BLaER1 (cell line): Measurements from ENCODE around the gene PTMA.
"Not testable (repeated sequence)": the region's sequence is repeated elsewhere in the genome, so short reads cannot be mapped to it uniquely, and the experiment has no call there.

Experiments used
- H3K27ac ChIP-seq: shearing (Covaris generic); formaldehyde crosslinking; 2 replicates; pipeline ENCODE4 v1.8.1; 2022
- H3K27me3 ChIP-seq: shearing (Covaris generic); formaldehyde crosslinking; 2 replicates; pipeline ENCODE4 v1.8.1; 2022
- H3K36me3 ChIP-seq: shearing (Covaris generic); formaldehyde crosslinking; 2 replicates; pipeline ENCODE4 v1.8.1; 2022
- H3K4me1 ChIP-seq: shearing (Covaris generic); formaldehyde crosslinking; 2 replicates; pipeline ENCODE4 v1.8.1; 2022
- H3K4me2 ChIP-seq: shearing (Covaris generic); formaldehyde crosslinking; 2 replicates; pipeline ENCODE4 v1.8.1; 2022
- H3K4me3 ChIP-seq: shearing (Covaris generic); formaldehyde crosslinking; 2 replicates; pipeline ENCODE4 v1.8.1; 2022
- H3K9ac ChIP-seq: shearing (Covaris generic); formaldehyde crosslinking; 2 replicates; pipeline ENCODE4 v1.8.1; 2022
- H3K9me3 ChIP-seq: shearing (Covaris generic); formaldehyde crosslinking; 2 replicates; pipeline ENCODE4 v1.8.1; 2022
- H4K20me1 ChIP-seq: shearing (Covaris generic); formaldehyde crosslinking; 2 replicates; pipeline ENCODE4 v1.8.1; 2022
- Cebpa-rat ChIP-seq: shearing (Covaris generic); IDR thresholded peaks from 2 replicates; pipeline ENCODE4 v1.8.1; 2022

The PTMA gene

DNA sequence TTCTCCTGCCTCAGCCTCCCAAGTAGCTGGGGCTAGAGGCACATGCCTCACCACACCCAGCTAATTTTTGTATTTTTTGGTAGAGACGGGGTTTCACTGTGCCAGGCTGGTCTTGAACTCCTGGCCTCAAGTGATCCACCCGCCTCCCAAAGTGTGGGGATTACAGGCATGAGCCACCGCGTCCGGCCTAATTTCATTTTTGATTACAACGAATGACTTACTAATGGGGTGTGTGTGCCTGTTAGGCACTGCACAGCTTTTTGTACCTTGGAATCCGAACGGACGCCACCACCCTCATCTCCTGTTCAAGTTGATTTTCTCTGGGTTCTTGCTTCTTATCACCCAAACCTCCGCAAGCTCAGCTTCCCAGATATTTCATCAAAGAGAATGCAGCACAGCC is 17.2 kb downstream of the PTMA start:
- TF ChIP-seq Cebpa-rat: no peak
- H3K27ac ChIP-seq: no peak overlapping the region
- H4K20me1 ChIP-seq: no peaks in the 10 kb centered on the region
- peaks cover 22% of the 10 kb centered on the region for H3K36me3 ChIP-seq
- peaks cover 31% of the 10 kb centered on the region for H3K4me1 ChIP-seq
- H3K4me3 ChIP-seq: no peak overlapping the region
- H3K9me3 ChIP-seq: no peaks in the 10 kb centered on the region
- H3K9ac ChIP-seq: no peak overlapping the region
- H3K27me3 ChIP-seq: no peaks in the 10 kb centered on the region
- no peak overlapping the region for H3K4me2 ChIP-seq

DNA sequence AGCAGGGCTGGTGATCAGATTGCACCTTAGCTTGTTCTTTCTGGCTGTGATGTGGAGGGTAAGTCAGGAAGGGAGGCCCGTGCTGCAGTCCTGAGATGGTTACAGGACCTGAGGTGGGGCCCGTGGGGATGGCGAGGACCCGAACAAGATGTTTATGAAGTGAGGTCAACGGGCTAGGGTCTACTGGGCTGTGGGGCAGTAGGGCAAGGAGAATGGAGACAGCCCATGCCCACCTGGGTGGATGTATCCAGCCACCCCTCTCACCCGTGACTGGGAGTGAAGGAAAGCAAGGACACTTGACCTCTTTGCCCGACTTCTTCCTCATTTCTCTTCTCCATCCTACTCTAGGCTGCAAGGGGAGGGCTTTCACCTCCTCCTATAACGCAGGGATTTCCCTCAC is 18.0 kb downstream of the PTMA start:
- H3K9me3 ChIP-seq: no peaks in the 10 kb centered on the region
- no peaks in the 10 kb centered on the region for H3K27me3 ChIP-seq
- H3K4me1 ChIP-seq: peaks cover 23% of the 10 kb centered on the region
- no peak overlapping the region for H3K9ac ChIP-seq
- TF ChIP-seq Cebpa-rat: no peak
- no peak overlapping the region for H3K27ac ChIP-seq
- H3K36me3 ChIP-seq: peaks cover 30% of the 10 kb centered on the region
- H4K20me1 ChIP-seq: no peaks in the 10 kb centered on the region
- H3K4me3 ChIP-seq: no peak overlapping the region
- no peak overlapping the region for H3K4me2 ChIP-seq

DNA sequence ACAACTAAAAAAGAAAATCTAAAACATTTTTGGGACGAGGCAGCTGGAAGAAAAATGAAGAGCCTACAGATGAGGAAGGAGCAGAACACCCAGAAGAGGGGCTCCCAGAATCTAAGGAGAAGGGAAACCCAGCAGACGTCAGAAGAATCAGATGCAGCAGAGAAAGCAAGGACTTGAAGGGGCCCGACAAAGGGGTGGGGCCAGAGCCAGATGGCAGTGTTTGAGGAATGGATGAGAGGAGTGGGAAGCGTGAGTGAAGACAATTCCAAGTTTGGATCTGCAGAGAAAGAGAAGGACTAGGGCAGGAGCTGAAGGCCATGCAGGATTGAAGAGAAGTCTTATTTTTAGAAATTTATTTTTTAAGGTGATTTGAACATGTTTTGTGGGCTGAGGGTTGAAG is 19.3 kb downstream of the PTMA start:
- H3K27ac ChIP-seq: no peak overlapping the region
- H3K9ac ChIP-seq: no peak overlapping the region
- no peaks in the 10 kb centered on the region for H3K27me3 ChIP-seq
- H3K4me1 ChIP-seq: peaks cover 10% of the 10 kb centered on the region
- no peak overlapping the region for H3K4me2 ChIP-seq
- H3K36me3 ChIP-seq: peaks cover 43% of the 10 kb centered on the region
- H4K20me1 ChIP-seq: no peaks in the 10 kb centered on the region
- no peak overlapping the region for H3K4me3 ChIP-seq
- TF ChIP-seq Cebpa-rat: no peak
- H3K9me3 ChIP-seq: no peaks in the 10 kb centered on the region

DNA sequence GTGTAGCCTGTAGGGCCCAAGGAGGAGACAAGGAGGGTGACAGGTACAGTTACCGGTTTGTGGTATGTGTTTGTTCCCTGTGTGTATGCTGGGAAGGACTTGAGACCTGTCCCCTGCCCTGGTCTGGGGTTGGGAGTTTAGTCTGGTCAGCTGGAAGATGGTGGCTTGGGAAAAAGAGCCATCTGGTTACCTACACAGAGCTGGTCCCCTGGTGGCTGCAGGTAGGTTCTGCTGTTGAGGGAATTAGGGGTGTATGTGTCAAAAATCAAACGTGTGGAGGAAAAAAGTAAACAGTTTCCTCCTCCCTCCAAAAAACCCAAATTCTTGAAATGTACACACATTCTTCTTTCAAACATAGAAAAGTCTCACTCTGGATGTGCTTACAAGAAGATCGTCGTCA is 24.3 kb downstream of the PTMA start:
- Histone ChIP-seq H3K36me3 (peaks cover 77% of the 10 kb centered on the region), H3K4me2 (no peak overlapping the region), H3K4me3 (no peak overlapping the region), H3K27ac (no peak overlapping the region), H3K27me3 (no peaks in the 10 kb centered on the region), H3K9ac (no peak overlapping the region), H3K4me1 (no peaks in the 10 kb centered on the region), H3K9me3 (no peaks in the 10 kb centered on the region), H4K20me1 (no peaks in the 10 kb centered on the region)
- TF ChIP-seq Cebpa-rat: no peak

DNA sequence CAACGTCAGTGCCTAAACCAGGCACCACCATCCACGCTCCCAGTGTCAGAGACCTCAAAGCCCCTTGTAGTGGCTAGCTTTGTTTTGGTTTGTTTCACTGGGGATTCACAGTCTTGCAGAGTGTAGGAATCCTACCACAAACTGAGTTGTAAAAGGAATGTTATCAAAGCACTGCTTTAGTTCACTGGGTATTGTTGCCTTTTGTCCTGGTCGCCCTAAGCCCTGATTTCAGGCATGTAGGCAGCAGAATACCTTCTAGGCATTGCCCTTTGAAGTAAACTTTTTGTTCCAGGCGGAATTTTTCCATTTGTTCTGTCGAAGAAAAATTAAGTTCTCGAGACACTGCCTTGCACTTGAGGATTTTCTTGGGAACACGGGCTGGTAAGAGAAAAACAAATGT is 29.4 kb downstream of the PTMA start:
- Histone ChIP-seq H3K4me3 (no peak overlapping the region), H3K9ac (no peak overlapping the region), H3K4me1 (no peaks in the 10 kb centered on the region), H3K27ac (no peak overlapping the region), H3K36me3 (peaks cover 61% of the 10 kb centered on the region), H3K27me3 (no peaks in the 10 kb centered on the region), H3K9me3 (no peaks in the 10 kb centered on the region), H4K20me1 (no peaks in the 10 kb centered on the region), H3K4me2 (no peak overlapping the region)
- no peak for TF ChIP-seq Cebpa-rat

DNA sequence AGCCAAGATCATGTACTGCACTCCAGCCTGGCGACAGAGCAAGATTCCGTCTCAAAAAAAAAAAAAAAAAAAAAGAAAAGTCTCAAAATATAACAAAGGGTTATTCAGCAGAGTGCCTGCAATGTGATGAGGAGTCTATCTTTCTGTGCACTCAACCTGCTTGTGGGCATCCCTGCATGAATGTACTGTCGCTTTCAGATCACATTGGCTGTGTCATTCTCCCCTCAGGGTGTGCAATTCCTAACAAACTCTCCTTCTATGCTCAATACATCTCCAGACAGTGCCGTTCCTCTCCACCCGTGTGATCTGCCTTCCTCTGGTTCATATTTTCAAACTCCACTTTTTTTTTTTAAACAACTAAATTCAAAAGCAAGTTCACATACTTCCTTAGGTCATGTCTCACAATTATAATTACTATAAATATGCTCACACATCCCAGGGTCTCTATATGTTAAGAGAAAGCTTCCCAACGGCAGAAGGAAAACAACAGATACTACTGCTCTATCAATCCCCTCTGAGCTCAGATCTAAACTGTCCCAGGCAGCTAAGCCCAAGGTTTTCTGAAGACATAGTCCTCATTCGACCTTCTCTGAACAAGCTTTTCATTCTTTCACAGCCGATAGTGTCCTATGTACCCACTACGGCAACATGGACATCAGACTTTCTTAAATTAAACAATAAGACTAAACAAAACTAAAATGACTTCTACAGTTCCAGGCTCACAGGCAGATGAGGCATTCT is 35.2 kb downstream of the PTMA start:
- Histone ChIP-seq H3K27ac (no peak overlapping the region), H3K9ac (no peak overlapping the region), H3K4me1 (peaks cover 13% of the 10 kb centered on the region), H3K4me2 (no peak overlapping the region), H3K27me3 (no peaks in the 10 kb centered on the region), H3K36me3 (peaks cover 16% of the 10 kb centered on the region; the same call in 1 of the 2 replicates), H4K20me1 (peaks cover 8% of the 10 kb centered on the region), H3K9me3 (no peaks in the 10 kb centered on the region), H3K4me3 (no peak overlapping the region)
- TF ChIP-seq Cebpa-rat: no peak

DNA sequence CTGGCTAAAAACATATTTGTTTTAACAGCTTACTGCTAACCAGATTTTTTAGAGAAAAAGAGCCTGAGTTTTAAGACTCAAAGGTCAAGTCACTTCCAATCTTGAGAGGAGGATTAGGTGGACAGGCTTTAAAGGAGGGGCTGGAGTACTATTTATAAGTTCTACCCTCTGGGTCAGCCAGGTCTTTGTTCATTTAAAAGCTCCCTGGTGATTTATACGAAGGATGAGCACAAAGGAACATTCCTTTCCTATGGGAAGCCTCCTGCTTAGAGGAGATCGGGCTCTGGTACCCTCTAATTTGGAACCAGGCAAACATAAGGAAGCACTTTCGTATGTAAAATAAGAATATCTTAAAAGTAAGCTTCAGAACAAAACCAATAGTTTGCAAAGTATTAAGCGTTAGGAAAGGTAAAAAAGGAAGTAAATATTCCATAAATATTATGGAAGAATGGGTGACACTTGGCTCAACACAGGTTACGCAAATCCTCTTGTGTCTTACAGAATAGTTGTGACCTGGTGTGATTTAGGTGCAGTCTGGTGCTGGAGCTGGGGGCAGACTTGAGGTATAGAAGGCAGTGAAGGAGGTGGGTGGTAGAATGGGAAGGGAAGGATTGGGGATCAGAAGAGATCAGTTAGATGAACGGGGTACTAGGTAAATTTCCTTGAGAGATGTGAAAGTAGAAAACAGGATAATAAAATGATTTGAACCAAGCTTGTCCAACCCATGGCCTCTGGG is 37.1 kb downstream of the PTMA start:
- TF ChIP-seq Cebpa-rat: no peak
- Histone ChIP-seq H3K9me3 (no peaks in the 10 kb centered on the region), H3K4me2 (no peak overlapping the region)

DNA sequence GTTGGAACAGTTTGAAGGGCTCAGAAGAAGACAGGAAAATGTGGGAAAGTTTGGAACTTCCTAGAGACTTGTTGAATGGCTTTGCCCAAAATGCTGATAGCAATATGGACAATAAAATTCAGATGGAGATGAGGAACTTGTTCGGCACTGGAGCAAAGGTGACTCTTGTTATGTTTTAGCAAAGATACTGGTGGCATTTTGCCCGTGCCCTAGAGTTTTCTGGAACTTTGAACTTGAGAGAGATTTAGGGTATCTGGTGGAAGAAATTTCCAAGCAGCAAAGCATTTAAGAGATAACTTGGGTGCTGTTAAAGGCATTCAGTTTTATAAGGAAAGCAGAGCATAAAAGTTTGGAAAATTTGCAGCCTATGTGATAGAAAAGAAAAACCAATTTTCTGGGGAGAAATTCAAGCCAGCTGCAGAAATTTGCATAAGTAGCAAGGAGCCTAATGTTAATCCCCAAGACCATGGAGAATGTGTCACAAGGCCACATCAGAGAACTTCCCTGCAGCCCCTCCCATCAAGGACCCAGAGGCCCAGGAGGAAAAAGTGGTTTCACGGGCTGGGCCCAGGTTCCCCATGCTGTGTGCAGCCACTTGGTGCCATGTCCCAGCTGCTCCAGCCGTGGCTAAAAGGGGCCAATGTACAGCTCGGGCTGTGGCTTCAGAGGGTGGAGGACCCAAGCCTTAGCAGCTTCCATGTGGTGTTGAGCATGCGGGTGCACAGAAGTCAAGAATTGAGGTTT is 40.0 kb downstream of the PTMA start:
- H3K9me3 ChIP-seq, H3K36me3 ChIP-seq, H3K27me3 ChIP-seq, H3K4me3 ChIP-seq: not testable (repeated sequence)
- Histone ChIP-seq H3K9ac (peak overlapping the region; percentile 17; the same call in 1 of the 2 replicates), H4K20me1 (peaks cover 12% of the 10 kb centered on the region), H3K4me2 (peak overlapping the region; percentile 81), H3K4me1 (peaks cover 32% of the 10 kb centered on the region), H3K27ac (peak overlapping the region; percentile 43)

More for the DNA sequence above, 37.1 kb downstream of the PTMA start:
- Histone ChIP-seq H3K9ac (no peak overlapping the region), H4K20me1 (peaks cover 12% of the 10 kb centered on the region), H3K4me1 (peaks cover 32% of the 10 kb centered on the region), H3K27me3 (no peaks in the 10 kb centered on the region), H3K4me3 (no peak overlapping the region), H3K36me3 (peaks cover under 1% of the 10 kb centered on the region; the same call in 1 of the 2 replicates), H3K27ac (no peak overlapping the region)

DNA sequence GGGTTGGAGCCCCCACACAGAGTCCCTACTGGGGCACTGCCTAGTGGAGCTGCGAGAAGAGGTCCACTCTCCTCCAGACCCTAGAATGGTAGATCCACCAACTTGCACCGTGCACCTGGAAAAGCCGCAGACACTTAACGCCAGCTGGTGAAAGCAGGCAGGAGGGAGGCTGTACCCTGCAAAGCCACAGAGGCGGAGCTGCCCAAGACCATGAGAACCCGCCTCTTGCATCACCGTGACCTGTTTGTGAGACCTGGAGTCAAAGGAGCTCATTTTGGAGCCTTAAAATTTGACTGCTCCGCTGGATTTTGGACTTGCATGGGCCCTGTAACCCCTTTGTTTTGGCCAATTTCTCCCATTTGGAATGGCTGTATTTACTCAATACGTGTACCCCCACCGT is 40.7 kb downstream of the PTMA start:
- not testable (repeated sequence) for H3K9me3 ChIP-seq, H3K36me3 ChIP-seq, H3K27me3 ChIP-seq
- 0 out of 2 replicates have a peak overlapping the region, but pooled peaks have one; percentile 12 for H3K4me3 ChIP-seq
- peak overlapping the region; percentile 43 for H3K27ac ChIP-seq
- peaks cover 32% of the 10 kb centered on the region for H3K4me1 ChIP-seq
- H3K4me2 ChIP-seq: peak overlapping the region; percentile 81
- peak; percentile 88 for TF ChIP-seq Cebpa-rat
- peak overlapping the region; percentile 17; the same call in 1 of the 2 replicates for H3K9ac ChIP-seq
- peaks cover 16% of the 10 kb centered on the region for H4K20me1 ChIP-seq
